Stimulated activated CD4-positive, alpha-beta T cell treated with anti-CD3 and anti-CD28 coated beads, TNF-alpha, amount 100 ng/mL, for 24 hours (primary cell): Measurements from ENCODE around the gene HSPG2.
A peak's percentile ranks its signal among the peaks of the same experiment; 100 is the strongest.
"Not testable (repeated sequence)": the region's sequence is repeated elsewhere in the genome, so short reads cannot be mapped to it uniquely, and the experiment has no call there.

ENCODE experiments used
- DNase-seq, 3 experiments: peaks; one replicate each; pipeline ENCODE4 v3.0.0-alpha.2; 2020; ENCODE audit warnings: low read depth in 3 of 3

HSPG2 gene

DNA sequence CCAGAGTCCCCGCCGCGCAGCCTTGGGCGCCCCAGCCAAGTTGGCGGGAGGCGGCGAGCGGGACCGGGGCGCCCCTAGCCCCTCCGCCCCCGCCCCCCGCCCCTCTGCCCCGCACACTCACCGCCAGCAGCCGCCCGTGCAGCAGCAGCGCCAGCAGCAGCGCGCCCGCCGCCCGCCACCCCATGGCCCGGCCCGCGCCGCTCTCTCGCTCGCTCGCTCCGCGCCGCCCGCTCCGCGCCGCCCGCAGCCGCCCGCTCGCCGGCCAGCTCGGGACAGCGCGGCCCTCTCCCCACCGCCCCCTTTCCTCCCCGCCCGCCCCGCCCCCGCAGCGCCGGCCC is at the start of gene HSPG2:
Gene HSPG2, minus strand, starts transcription at position 277 of the 338 bp plus-strand sequence. Its CDS starts 93 bp downstream, at position 184.
- DNase-seq: no peak

DNA sequence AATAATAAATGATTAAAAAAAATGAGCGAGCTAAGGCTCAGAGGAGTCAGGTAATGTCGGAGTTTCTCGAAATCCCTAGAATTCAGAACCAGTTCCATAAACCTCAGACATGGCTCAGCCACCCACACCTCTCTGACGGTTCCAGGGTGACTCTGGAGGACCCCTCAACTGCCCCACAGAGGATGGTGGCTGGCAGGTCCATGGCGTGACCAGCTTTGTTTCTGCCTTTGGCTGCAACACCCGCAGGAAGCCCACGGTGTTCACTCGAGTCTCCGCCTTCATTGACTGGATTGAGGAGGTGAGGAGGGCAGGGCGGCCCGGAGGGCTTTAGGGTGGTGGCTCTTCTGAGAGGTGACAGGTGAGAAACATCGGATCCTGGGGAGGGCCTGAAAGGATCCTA is 49.3 kb upstream of the HSPG2 start:
- DNase-seq: not testable (repeated sequence)

DNA sequence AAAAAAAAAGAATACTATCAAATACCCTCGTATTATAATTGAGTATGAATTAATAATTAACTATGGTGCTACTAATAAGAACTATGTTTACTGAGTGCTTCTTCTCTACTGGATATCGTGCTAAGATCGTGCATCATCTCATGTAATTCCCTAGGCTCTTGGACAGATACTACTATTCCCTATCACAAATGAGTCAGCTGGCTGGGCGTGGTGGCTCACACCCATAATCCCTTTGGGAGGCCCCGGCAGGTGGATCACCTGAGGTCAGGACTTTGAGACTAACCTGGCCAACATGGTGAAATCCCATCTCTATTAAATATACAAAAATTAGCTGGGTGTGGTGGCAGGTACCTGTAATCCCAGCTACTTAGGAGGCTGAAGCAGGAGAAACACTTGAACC is 48.8 kb upstream of the HSPG2 start:
- not testable (repeated sequence) for DNase-seq

DNA sequence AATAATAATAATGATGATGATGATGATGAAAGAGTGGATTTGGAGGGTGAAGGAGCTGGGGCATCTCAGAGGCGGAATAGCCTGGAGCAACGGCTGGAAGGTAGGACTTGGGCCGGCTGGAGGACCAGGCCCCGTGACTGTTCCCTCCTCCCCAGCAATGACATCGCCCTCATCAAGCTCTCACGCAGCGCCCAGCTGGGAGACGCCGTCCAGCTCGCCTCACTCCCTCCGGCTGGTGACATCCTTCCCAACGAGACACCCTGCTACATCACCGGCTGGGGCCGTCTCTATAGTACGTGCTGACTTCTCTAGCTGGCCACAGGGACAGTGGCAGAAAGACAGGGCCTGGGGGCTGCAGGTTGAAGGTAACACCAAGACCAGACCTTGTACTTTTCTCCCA is 46.4 kb upstream of the HSPG2 start:
- not testable (repeated sequence) for DNase-seq

DNA sequence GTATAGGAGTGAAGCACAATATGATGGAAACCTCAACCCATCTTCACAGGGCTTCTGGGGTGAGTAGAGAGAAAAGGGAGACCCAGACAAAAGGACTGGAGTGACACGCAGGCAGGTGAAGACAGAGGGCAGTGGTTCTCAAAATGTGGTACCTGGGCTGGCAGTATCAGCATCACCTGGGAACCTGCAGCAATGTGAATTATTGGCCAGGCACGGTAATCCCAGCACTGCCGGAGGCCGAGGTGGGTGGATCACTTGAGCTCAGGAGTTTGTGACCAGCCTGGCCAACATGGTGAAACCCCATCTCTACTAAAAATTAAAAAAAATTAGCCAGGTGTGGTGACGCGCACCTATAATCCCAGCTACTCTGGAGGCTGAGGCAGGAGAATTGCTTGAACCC is 45.0 kb upstream of the HSPG2 start:
- not testable (repeated sequence) for DNase-seq

GRCh38 chr1:21981253-21981652 is 44.1 kb upstream of the HSPG2 start:
- DNase-seq: not testable (repeated sequence)

- DNase-seq: not testable (repeated sequence)
Measured at GRCh38 chr1:21980515-21981220, 43.6 kb upstream of the HSPG2 start.

GRCh38 chr1:21978209-21978608 is 41.1 kb upstream of the HSPG2 start:
- not testable (repeated sequence) for DNase-seq

DNA sequence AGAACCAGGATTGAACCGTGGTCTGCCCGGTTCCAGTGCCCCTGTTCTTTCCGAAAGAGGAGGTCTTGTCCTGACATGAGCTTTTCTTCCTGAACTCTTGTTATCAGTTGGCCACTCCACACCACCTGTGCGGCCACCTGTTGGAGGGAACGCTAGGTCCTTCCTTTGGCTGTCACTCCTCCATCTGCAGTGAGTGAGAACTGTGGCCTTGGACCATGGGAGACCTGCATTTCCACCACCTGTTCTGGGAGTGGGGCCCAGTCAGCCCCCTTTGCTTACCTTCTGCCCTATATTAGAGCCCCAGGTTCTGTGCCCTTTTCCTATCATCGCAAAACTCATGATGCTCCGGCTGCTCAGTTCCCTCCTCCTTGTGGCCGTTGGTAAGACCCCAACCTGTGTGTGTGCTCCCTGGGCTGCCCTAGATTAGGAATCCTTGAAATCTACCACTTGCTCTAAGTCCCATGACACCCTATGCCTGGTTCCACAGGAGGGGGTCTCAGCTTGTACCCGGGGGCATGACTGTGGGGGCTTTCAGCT is 39.7 kb upstream of the HSPG2 start, which contains the start of gene CELA3B:
Gene CELA3B, plus strand, starts transcription at position 320 of the 537 bp plus-strand sequence. Its CDS starts 18 bp downstream, at position 338.
- DNase-seq: not testable (repeated sequence)

DNA sequence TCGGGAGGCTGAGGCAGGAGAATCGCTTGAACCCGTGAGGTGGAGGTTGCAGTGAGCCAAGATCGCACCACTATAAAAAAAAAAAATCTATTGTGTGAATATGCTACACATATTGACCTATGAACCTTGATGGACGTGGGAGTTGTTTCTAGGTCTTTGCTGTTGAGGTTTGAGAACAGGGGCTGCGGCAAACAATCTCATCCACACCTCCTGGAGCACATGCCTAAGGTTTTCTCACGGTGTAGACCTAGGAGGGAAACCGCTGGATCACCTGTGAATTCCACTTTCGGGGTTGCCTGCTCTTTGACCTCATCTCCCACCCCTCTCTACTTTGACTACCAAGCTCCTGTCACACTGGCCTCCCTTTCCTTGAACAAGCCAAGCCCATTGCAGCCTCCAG is 38.2 kb upstream of the HSPG2 start:
- DNase-seq: not testable (repeated sequence)

GRCh38 chr1:21974699-21975098 is 37.6 kb upstream of the HSPG2 start:
- DNase-seq: not testable (repeated sequence)

DNA sequence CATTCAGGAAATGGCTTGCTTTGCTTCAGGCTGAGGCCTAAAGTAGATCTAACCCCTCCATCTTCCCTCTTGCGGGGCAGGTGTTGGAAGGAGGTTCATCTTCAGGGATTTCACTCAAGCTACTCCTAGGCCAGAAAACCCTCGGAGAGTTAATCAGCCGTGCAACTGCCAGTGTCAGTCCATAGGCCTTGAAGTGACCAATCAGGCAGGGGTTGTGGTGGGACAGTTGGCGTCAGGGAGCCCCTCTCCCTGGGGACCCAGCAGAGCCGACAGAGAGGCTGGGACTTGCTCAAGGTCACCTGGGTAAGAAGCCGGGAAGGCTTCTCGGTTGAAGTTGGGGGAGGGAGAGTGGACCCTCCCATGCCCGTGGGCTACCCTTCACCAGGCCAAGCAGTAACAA is 36.8 kb upstream of the HSPG2 start:
- not testable (repeated sequence) for DNase-seq

DNA sequence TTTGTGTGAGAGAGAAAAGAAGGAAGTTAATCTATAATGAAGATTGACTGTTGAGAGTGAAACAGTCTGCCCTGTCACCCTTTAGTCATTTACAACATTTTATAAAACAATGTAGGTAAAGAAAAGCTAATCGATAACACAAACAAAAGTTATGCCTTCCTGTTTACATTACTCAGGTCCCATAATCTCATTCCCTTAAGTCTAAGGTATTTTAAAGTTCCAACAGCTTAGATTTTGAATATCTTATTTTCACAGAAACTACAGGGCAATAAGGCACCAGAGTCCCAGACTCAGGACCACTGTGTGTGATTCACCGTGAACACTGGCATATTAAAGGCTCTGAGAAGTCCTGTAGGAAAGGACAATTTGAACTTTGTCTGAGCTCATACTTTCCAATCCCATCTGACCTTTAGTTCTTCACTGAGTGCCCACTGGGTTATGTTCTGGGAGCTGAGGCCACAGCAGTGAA is 35.9 kb upstream of the HSPG2 start:
- DNase-seq: not testable (repeated sequence)

GRCh38 chr1:21970523-21970922 is 33.4 kb upstream of the HSPG2 start:
- not testable (repeated sequence) for DNase-seq

DNA sequence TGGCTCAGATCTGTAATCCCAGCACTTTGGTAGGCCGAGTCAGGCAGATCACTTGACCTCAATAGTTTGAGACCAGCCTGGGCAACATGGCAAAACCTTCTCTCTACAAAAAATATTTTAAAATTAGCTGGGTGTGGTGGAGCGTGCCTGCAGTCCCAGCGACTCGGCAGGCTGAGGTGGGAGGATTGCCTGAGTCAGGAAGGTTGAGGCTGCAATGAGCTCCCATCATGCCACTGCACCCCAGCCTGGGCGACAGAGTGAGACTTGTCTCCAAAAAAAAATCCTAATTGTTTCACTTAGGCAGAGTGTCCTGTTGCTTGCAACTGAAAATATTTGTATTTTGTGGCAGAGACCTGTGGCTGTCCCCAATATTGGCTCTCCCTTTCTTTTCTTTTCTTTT is 32.0 kb upstream of the HSPG2 start:
- not testable (repeated sequence) for DNase-seq

- DNase-seq: not testable (repeated sequence)
Measured at GRCh38 chr1:21967216-21967615, 30.1 kb upstream of the HSPG2 start.

DNA sequence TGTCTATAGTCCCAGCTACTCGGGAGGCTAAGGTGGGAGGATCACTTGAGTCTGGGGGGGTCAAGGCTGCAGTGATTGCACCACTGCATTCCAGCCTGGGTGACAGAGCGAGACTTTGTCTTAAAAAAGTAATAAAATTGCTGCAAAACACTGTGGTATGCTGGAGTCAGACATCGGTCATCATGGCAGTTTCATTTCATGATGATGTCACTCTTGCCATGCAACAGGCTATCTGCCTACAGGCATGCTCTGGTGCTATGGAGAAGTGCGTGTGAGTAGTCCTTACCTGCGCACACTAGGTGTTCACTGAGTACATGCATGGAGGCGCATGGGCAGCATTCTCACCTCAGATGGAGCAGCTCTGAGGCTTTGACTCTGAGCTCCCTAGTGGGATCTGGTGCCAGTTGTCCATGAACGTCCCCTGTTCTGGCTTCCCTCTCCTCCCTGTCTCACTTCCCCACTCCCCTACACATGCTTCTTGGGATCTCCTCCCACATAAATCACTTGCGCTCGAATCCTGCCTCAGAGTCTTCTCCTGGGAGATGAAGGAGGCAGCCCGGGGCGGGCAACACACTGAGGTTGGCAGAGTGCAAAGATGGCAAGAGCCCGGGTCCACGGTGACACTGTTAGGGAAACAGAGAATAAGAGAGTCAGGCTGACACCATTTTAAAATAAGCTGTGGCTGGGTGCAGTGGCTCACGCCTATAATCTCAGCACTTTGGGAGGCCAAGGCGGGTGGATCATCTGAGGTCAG is 29.3 kb upstream of the HSPG2 start:
- DNase-seq: no peak

DNA sequence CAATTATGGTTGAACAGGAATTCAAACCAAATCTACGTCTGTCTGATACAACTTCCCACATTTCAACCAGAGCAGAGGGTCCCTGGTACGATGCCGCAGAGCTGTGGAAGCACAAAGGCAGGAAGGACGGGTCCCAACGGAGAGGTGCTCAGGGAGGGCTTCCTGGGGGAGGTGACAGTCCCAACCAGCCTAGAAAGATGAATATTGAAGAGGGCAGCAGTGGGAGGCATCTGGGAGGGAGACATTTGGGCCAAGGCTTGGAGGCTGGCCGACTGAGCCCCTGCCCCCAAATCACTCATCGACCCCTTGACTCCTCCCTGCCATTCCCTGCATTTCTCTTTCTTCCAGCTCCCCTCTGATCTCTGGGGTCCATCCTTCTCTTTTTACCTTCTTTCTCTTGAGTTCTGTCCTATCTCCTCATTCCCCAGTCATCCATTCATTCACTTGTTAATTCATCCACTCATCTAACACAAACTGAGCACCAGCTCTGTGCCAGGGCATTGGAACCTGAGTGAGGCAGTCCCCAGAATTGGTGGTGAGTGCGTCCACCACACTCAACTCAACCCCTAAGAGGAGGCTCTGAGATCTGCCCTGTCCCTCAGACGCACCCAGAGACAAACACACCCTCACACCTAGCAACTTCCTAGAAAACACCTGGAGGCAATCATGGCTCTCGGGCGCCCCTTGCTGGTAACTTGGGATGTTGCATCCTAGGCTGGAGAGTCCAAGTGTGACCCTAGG is 26.5 kb upstream of the HSPG2 start:
- peak; percentile 63 to 83 (median 75) for DNase-seq

GRCh38 chr1:21961799-21962198 is 24.7 kb upstream of the HSPG2 start:
- no peak for DNase-seq

DNA sequence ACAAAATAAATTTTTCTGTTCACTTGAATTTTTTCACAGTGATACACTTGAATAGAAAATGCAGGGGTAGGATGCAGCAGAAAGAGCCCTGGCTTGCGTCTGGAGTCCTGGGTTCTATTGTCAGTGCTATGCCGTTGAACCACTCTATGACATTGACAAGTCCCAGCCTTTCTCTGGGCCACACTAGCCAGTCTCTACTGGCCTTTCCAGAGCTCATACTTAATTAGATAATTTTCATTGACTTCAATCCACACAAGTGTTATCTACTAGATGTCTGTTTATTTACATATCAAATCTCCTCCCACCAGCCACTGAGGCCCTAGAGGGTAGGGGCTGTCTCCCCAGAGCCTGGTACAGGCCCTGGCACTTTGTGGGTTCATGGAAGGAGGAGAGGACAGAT is 24.2 kb upstream of the HSPG2 start:
- no peak for DNase-seq

GRCh38 chr1:21956720-21957552 is 19.8 kb upstream of the HSPG2 start:
- DNase-seq: peak in 1 of 3 experiments; percentile 25
